ENCODE data around the gene PIGV.
"Not testable (repeated sequence)": the region's sequence is repeated elsewhere in the genome, so short reads cannot be mapped to it uniquely, and the experiment has no call there.

PIGV gene

DNA sequence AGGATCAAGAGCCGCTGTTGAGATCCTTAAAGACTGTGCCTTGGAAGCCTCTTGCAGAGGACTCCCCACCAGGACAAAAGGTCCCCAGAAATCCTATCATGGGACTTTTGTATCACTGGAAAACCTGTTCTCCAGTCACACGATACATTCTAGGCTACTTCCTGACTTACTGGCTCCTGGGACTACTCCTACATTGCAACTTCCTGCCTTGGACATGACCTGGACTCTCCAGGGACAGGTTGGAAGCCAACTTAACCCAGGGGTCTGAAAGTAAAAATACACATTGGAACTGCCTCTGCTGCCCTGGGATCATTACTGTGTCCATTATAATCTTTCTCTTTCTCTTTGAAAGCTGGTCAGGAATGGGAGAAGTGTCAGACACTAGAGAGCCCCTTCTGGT lies 9.9 kb downstream of the PIGV start:
- DNase-seq (ENCODE audit: low read depth) = no peak

GRCh38 chr1:26799479-26800142 lies 11.9 kb downstream of the PIGV start:
- DNase-seq (ENCODE audit: low read depth) = no peak

- DNase-seq (ENCODE audit: low read depth) = not testable (repeated sequence)
Measured at GRCh38 chr1:26803932-26804331, 16.2 kb downstream of the PIGV start.

DNA sequence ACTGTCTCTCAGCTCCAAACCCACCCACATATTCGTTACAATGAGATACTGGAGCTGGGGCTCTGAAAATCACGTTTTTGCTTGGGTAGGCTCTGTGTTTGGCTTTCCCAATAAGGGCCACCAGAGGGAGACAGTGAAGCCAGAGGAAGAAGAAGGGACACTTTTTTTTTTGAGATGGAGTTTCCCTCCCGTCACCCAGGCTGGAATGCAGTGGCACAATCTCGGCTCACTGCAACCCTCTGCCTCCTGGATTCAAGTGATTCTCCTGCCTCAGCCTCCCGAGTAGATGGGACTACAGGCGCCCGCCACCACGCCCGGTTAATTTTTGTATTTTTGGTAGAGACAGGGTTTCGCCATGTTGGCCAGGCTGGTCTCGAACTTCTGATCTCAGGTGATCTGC lies 22.4 kb downstream of the PIGV start:
- peak; percentile 44 for DNase-seq (ENCODE audit: low read depth)

DNA sequence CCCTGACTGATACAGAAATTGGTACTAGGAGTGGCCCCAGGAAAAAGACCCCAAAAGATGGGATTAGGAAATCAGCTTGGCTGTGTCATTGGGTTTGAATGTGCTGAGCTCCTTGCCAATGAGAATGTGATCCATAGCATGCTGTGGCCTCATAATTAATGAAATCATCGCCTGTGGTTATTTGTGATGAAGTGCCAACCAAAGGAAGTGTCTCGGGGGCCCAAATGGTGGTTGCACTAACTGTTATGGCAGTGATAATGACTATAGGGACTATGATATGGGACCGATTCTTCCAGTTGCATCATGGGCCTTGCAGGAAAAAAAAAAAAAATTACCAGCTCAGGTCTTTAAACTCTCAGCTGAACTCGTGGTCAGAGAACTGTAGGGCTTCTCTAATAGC lies 23.3 kb downstream of the PIGV start:
- DNase-seq (ENCODE audit: low read depth) = no peak

DNA sequence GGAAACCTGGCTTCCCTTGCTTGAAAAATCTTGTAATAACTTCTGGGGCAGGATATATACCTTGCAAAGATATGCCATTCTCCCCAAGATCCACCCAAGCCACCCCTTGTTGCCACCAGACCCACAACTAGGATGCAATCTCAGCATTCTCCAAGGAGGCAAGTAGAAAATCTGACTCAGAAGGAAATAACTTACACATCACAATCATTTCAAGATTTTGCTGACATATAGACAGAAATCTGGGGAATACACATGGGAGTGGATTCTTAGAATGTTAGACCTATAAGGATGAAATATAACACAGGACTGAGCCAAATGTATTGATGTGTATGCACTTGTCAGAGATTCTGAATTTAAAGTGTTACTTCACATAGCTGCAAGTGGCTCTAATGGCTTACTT lies 24.0 kb downstream of the PIGV start:
- no peak for DNase-seq (ENCODE audit: low read depth)

DNA sequence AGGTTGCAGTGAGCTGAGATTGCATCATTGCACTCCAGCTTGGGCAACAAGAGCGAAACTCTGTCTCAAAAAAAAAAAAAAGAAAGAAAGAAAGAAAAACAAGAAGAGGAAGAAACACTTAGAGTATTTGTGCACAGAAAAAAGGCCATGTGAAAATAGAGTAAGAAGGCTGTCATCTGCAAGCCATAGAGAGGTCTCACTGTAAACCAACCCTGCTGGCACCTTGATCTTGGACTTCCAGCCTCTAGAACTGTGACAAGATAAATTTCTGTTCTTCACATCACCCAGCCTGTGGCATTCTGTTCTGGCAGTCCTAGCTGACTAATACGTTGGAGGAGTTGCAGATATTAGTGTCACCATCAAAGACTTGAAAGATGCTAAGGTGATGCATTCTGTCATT lies 26.6 kb downstream of the PIGV start:
- DNase-seq (ENCODE audit: low read depth) = no peak

DNA sequence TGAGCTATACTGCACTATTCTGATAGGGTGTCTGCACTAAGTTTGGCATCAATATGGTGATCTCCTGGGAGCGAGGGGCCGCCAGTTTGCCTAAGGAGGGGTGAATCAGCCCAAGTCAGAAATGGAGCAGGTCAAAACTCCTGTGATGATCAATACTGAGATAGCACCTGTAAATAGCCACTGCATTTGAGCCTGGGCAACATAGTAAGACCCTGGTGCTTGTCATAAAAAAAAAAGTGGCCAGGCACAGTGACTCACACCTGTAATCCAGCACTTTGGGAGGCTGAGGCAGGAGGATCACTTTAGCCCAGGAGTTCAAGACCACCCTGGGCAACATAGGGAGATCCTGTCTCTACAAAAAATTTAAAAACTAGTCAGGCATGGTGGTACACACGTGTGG lies 27.1 kb downstream of the PIGV start:
- no peak for DNase-seq (ENCODE audit: low read depth)

GRCh38 chr1:26820784-26821269 lies 33.1 kb downstream of the PIGV start:
- no peak for DNase-seq (ENCODE audit: low read depth)

DNA sequence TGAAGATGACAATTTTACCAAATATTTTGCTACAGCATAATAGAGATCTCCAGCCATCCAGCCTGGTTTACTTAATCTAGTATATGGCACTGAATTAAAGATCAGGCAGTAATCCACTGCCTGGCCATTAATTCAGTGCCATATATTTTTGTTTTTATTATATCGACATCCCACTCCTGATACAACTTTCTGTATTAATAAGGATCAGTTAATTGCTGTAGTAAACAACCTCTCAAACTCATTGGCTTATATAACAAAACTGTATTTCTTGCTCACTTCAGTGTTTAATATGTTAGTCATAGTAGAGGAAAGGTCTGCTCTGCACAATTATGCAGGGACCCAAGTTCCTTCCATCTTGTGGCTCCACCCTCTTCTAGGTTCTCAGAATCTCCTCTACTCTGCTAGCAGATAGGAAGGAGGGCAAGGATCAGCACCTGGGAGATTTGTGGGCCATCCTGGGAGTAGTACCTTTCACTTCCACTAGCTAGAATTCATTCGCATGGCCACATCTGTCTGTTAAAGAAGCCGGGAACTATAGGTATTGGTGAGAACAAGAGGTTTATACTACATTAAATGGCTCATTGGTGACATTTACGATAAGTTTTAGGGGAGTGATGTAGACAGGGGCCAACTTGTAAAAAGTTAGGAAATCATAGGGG lies 35.1 kb downstream of the PIGV start:
- DNase-seq (ENCODE audit: low read depth) = no peak

DNA sequence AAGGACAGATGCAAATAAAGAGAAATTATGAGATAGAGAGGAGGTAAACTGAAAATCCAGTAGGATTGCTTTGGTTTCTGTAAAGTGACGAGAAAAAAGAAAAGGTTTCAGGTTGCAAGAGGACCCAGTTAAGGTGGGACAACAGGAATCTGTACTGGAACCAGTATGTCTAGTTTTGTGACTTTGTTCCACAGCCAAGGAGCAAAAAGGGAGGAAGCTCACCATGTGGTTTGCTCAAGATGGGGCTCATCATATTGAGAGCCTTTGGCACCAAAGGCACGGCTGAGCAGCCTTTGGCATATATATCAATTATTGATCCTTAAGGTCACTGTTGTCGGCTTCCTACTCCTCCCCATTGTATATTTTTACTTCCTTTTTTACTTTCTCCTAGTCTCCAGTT lies 37.0 kb downstream of the PIGV start:
- no peak for DNase-seq (ENCODE audit: low read depth)

DNA sequence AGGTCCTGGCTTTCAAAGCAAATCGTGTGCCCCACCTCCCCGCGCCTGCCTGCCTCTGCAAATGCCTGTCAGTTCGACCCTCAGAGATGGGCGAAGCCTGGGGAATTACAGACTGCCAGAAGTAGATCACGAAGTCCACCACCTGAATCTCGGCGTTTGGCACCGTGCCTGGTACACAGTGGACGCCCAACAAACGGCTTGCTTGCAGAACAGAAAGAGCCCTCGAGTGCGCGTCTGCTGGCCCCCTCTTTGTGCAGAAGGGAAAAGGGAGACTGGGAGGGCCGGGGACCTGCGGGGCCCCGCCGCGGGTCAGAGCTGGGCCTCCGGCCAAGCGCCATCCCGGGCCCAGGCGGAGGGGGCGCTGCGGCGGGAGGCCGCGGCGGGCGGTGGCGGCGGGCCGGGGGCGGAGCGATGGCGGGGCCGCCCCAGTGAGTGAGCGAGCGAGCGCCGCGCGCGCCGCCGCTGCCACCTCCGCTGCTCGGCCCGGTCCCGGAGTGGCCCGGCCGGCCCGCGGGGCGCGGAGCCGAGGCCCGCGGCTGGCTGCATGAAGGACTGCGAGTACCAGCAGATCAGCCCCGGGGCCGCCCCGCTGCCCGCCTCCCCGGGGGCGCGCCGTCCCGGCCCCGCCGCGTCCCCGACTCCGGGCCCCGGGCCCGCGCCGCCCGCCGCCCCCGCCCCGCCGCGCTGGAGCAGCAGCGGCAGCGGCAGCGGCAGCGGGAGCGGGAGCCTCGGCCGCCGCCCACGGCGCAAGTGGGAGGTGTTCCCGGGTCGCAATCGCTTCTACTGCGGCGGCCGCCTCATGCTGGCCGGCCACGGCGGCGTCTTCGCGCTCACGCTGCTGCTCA lies 38.7 kb downstream of the PIGV start, which contains the start of gene ZDHHC18:
ZDHHC18 (plus strand) TSS at position 428 of the 845 bp plus-strand sequence; CDS start at position 545, 117 bp downstream.
- peak; percentile 30 for DNase-seq (ENCODE audit: low read depth)

DNA sequence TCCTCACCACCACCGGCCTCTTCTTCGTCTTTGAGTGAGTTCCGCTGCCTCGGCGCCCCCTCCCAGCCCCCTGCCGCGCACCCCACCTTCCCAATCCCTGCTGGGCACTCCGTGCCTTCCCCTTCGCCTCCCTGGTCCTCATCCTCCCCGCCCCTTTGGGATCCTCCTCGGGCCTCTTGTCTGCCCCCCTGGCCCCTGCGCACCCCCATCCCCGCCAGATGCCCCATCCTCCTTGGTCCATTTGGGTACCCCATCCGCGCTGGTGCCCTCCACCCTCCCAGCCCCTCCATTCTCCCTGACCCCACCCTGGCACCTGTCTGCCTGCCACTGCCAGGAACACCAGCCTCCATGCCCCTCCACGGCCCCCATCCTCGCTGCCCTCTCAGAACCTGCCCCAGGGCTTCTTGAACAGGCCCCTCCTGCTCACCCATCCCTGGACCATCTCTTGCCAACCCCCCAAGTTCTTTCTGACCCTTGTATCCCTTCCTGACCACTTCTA lies 39.4 kb downstream of the PIGV start:
- no peak for DNase-seq (ENCODE audit: low read depth)

DNA sequence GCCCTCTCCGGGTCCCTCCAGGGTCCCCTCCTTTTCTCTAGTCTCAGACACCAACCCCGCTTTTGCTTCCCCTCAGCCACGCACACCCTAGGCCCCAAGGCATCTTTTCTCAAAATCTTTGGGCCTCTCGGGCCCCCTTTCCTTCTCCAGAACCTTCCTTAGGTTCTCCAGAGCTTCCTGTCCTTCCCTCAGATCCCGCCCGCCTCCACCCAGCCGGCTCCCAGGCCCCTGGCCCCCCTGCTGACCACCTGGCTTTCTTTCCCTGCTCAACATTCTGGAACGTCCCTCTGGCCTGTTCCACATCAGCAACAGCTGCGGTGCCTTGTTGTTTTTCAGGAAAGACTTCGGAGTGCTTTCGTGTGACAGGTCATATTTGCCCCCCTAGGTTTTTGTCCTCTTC lies 39.9 kb downstream of the PIGV start:
- no peak for DNase-seq (ENCODE audit: low read depth)

DNA sequence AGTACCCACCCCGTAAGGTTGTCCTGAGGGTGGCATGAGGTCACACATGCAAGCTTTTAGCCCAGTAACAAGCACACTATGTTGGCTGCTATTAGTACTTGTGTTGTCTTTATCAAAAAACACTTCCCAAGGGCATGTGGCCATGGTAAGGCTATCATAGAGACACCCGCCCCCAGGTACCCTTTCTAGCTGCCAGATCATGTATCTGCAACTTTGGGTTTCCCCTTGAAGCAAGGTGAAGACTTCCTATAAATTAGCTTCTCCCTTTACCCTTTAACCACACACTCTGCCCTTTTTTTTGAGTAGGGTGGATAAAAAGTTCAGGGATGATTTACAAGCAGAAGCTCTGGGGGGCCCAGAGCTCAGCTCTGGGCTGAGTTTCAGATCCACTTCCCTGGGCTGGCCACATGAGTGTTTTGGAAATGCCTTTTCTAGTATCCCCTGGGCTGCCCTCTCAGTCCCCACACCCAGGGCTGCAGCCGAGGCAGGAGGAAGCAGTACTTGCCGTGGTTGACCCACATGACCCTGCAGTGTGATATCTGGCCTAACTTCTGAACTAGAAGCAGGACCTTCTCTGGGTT lies 40.8 kb downstream of the PIGV start:
- DNase-seq (ENCODE audit: low read depth) = no peak

DNA sequence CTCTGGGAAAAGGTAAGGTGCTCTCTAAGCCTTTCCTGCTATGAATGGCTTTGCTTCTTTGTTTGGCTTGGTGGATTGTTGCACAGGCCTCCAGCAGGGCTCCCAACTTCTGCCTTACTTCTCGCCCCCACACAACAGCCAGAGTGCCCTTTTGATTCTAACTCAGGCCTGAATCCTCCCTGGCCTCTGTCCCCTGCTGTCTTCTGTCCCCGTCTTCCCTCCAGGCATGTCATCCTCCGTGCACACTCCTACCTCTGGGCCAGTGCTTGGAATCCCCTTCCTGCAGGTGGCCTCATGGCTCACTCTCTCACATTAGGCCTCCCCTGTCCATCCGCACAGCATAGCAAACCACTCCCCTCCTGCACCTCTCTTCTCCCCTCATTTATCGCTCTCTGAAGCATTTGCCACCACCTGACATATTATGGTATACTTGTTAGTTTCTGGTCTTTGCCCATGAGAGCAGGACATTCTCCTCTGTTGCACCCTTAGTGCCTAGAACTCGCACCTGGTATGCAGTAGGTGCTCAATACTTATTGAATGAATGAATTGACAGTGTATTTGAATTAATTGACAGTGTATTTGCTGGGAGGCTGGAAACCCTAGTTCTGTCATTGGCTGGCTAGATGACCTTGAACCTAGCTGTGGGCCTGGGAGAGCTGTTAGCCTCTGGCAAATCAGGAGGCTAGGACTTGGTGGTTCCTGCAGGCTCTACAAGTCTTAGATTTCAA lies 41.6 kb downstream of the PIGV start:
- DNase-seq (ENCODE audit: low read depth) = no peak

- no peak for DNase-seq (ENCODE audit: low read depth)
Measured at GRCh38 chr1:26831059-26831458, 43.3 kb downstream of the PIGV start.

DNA sequence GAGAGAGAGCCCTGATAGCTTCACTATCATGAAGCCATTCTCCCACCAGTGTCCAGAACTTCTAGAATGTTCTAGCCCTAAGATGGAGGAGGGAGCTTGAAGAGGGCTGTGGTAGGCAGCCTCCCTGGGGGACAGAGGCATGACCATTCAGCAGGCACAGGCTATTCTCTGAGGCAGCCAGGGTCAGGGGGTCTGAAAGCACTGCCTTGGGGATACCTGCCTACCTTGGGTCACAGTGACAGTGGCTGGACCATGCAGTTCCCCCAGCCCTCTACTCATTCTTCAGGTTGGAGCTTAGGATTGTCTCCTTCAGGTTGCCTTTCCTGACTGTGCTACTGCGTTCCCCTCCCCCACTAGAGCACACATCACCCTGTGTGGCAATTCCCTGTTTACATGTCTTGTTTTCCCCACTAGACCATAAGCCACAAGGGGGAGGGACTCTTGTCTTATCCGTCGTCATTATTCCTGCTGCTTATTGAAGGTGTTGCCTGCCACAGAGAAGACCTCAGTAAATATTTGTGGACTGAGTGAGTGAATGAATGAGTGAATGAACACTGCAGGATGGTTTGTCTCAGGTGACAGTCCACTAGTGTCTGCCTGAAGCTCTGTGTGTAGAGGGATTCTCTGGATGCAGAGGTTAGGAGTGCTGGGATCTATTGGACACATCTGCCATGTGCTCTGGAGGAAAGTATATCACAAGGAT lies 43.9 kb downstream of the PIGV start:
- no peak for DNase-seq (ENCODE audit: low read depth)

DNA sequence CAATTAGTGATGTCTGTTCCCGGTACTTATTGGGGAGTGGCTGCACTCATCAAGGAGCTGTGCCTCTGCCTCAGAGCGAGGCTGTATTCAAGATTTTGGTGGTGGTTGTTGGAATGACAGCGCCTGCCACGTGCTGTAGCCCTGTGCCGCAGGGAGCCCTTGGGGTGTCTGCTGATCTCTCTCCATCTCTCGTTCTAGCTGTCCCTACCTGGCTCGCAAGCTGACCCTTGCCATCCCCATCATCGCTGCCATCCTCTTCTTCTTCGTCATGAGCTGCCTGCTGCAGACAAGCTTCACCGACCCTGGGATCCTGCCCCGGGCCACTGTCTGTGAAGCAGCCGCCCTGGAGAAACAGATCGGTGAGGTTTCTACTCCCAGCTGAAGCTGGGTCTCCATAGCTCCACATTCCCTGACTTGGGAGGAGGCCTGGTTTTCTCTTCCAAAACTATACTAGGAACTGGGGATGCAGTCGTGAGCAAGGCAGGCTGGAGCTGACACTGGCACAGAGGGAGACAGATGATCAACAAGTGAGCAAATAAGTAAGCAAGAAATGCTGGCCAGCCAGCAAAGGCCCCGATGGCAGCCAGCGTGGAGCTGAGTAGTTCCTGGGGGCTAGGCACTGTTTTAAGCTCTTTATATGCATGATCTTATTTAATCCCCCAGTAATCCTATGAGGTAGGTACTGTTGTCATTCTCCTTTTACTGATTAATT lies 44.7 kb downstream of the PIGV start:
- no peak for DNase-seq (ENCODE audit: low read depth)
